ENCODE measurements around the gene IL26.

- TF ChIP-seq, protein P1, sequence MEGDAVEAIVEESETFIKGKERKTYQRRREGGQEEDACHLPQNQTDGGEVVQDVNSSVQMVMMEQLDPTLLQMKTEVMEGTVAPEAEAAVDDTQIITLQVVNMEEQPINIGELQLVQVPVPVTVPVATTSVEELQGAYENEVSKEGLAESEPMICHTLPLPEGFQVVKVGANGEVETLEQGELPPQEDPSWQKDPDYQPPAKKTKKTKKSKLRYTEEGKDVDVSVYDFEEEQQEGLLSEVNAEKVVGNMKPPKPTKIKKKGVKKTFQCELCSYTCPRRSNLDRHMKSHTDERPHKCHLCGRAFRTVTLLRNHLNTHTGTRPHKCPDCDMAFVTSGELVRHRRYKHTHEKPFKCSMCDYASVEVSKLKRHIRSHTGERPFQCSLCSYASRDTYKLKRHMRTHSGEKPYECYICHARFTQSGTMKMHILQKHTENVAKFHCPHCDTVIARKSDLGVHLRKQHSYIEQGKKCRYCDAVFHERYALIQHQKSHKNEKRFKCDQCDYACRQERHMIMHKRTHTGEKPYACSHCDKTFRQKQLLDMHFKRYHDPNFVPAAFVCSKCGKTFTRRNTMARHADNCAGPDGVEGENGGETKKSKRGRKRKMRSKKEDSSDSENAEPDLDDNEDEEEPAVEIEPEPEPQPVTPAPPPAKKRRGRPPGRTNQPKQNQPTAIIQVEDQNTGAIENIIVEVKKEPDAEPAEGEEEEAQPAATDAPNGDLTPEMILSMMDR (tag by site-specific recombination; IDR thresholded peaks at IDR 0.05) = no peak
- no peak for TF ChIP-seq KLF17 (tag by site-specific recombination; IDR thresholded peaks at IDR 0.05)
- no peak for TF ChIP-seq REST (tag by site-specific recombination; IDR thresholded peaks at IDR 0.05)
- no peak for TF ChIP-seq ATF2 (tag by site-specific recombination; IDR thresholded peaks at IDR 0.05; ENCODE audit: low read depth)
- TF ChIP-seq KLF10 (tag by site-specific recombination; IDR thresholded peaks at IDR 0.05) = no peak
- TF ChIP-seq ELK4 (IDR thresholded peaks at IDR 0.05; ENCODE audit: borderline replicate concordance, low read depth, low read length) = no peak
These were observed 42.3 kb upstream of the IL26 start for GRCh38 chr12:68267892-68268396.
